BLaER1 (cell line): ENCODE measurements around the gene FHDC1.

Experiments used
- H3K27ac ChIP-seq: shearing (Covaris generic); formaldehyde crosslinking; 2 replicates; pipeline ENCODE4 v1.8.1; 2022
- H3K27me3 ChIP-seq: shearing (Covaris generic); formaldehyde crosslinking; 2 replicates; pipeline ENCODE4 v1.8.1; 2022
- H3K36me3 ChIP-seq: shearing (Covaris generic); formaldehyde crosslinking; 2 replicates; pipeline ENCODE4 v1.8.1; 2022
- H3K4me1 ChIP-seq: shearing (Covaris generic); formaldehyde crosslinking; 2 replicates; pipeline ENCODE4 v1.8.1; 2022
- H3K4me2 ChIP-seq: shearing (Covaris generic); formaldehyde crosslinking; 2 replicates; pipeline ENCODE4 v1.8.1; 2022
- H3K4me3 ChIP-seq: shearing (Covaris generic); formaldehyde crosslinking; 2 replicates; pipeline ENCODE4 v1.8.1; 2022
- H3K9ac ChIP-seq: shearing (Covaris generic); formaldehyde crosslinking; 2 replicates; pipeline ENCODE4 v1.8.1; 2022
- H3K9me3 ChIP-seq: shearing (Covaris generic); formaldehyde crosslinking; 2 replicates; pipeline ENCODE4 v1.8.1; 2022
- H4K20me1 ChIP-seq: shearing (Covaris generic); formaldehyde crosslinking; 2 replicates; pipeline ENCODE4 v1.8.1; 2022
- Cebpa-rat ChIP-seq: shearing (Covaris generic); IDR thresholded peaks from 2 replicates; pipeline ENCODE4 v1.8.1; 2022

The FHDC1 gene

GRCh38 chr4:153014460-153014859, 78.3 kb downstream of the FHDC1 start:
- Histone ChIP-seq H3K4me1 (peaks cover 7% of the 10 kb centered on the region), H4K20me1 (no peaks in the 10 kb centered on the region), H3K9me3 (peaks cover 32% of the 10 kb centered on the region), H3K9ac (no peak overlapping the region), H3K4me2 (no peak overlapping the region), H3K27ac (no peak overlapping the region), H3K4me3 (no peak overlapping the region), H3K36me3 (no peaks in the 10 kb centered on the region), H3K27me3 (no peaks in the 10 kb centered on the region)
- TF ChIP-seq Cebpa-rat = no peak

DNA sequence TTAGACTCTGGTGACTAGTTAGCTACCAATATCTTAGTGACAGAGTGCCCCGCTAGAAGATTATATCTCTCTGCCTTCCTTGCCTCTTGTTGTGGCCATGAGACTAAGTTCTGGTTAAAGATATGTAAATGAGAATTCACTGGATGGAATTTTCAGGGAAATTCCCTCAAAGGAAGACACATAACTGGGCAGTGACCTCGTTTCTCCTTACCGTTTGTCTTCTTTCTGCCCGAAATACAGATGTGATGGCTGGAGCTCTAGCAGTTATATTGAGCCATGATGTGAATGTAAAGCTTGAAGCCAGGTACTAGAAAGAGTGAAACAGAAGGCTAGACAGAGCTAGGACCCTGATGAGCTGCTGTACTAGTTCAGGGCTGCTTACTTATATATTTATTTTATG, 80.5 kb downstream of the FHDC1 start:
- no peaks in the 10 kb centered on the region for H3K36me3 ChIP-seq
- no peak for TF ChIP-seq Cebpa-rat

GRCh38 chr4:153018031-153018430, 81.9 kb downstream of the FHDC1 start:
- H3K9me3 ChIP-seq = peaks cover 17% of the 10 kb centered on the region
- no peaks in the 10 kb centered on the region for H3K36me3 ChIP-seq
- peaks cover 7% of the 10 kb centered on the region for H3K4me1 ChIP-seq
- no peak overlapping the region for H3K4me2 ChIP-seq
- no peak for TF ChIP-seq Cebpa-rat
- H4K20me1 ChIP-seq = no peaks in the 10 kb centered on the region
- H3K27me3 ChIP-seq = no peaks in the 10 kb centered on the region
- no peak overlapping the region for H3K4me3 ChIP-seq
- no peak overlapping the region for H3K27ac ChIP-seq
- no peak overlapping the region for H3K9ac ChIP-seq

More for the DNA sequence above, 80.5 kb downstream of the FHDC1 start:
- Histone ChIP-seq H3K27me3 (no peaks in the 10 kb centered on the region), H3K4me1 (peaks cover 7% of the 10 kb centered on the region), H3K9ac (no peak overlapping the region), H3K9me3 (peaks cover 17% of the 10 kb centered on the region), H3K4me3 (no peak overlapping the region), H4K20me1 (no peaks in the 10 kb centered on the region), H3K27ac (no peak overlapping the region), H3K4me2 (no peak overlapping the region)

DNA sequence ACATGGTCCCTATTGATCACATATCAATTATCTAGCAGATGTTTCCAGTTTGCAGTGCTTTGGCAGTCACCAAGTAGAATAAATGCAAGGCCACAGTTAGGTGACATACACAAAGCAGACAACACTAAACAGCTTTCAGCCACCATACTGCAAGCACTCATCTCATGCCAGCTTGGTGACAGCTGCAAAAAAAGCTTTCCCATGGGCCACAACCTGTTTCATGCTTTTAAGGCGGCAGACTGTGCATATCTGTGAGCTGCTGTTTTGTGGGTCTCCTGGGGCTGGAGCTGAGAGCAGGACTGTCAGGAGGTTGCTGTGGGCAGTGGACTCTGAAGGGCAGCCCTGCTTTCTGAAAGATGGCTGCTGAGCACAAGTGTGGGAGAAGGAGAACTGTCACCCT, 82.6 kb downstream of the FHDC1 start:
- Histone ChIP-seq H3K4me2 (no peak overlapping the region), H3K9ac (no peak overlapping the region), H4K20me1 (no peaks in the 10 kb centered on the region), H3K4me3 (no peak overlapping the region), H3K4me1 (peaks cover 3% of the 10 kb centered on the region), H3K27me3 (no peaks in the 10 kb centered on the region), H3K27ac (no peak overlapping the region), H3K9me3 (peaks cover 17% of the 10 kb centered on the region), H3K36me3 (no peaks in the 10 kb centered on the region)
- TF ChIP-seq Cebpa-rat = no peak

GRCh38 chr4:153019906-153020305, 83.8 kb downstream of the FHDC1 start:
- H3K4me2 ChIP-seq = no peak overlapping the region
- no peak for TF ChIP-seq Cebpa-rat

GRCh38 chr4:153020457-153020856, 84.3 kb downstream of the FHDC1 start:
- Histone ChIP-seq H4K20me1 (no peaks in the 10 kb centered on the region), H3K27me3 (no peaks in the 10 kb centered on the region), H3K9ac (no peak overlapping the region), H3K4me2 (no peak overlapping the region), H3K9me3 (peaks cover 17% of the 10 kb centered on the region), H3K4me1 (no peaks in the 10 kb centered on the region), H3K36me3 (no peaks in the 10 kb centered on the region), H3K4me3 (no peak overlapping the region), H3K27ac (no peak overlapping the region)
- no peak for TF ChIP-seq Cebpa-rat

More at GRCh38 chr4:153019906-153020305, 83.8 kb downstream of the FHDC1 start:
- no peaks in the 10 kb centered on the region for H4K20me1 ChIP-seq
- H3K27ac ChIP-seq = no peak overlapping the region
- H3K36me3 ChIP-seq = no peaks in the 10 kb centered on the region
- no peak overlapping the region for H3K4me3 ChIP-seq
- no peaks in the 10 kb centered on the region for H3K27me3 ChIP-seq
- H3K9me3 ChIP-seq = peaks cover 17% of the 10 kb centered on the region
- no peak overlapping the region for H3K9ac ChIP-seq
- no peaks in the 10 kb centered on the region for H3K4me1 ChIP-seq

GRCh38 chr4:153021276-153021675, 85.2 kb downstream of the FHDC1 start:
- H3K4me3 ChIP-seq = no peak overlapping the region
- no peak overlapping the region for H3K27ac ChIP-seq
- no peak overlapping the region for H3K9ac ChIP-seq
- H4K20me1 ChIP-seq = no peaks in the 10 kb centered on the region
- TF ChIP-seq Cebpa-rat = no peak
- H3K4me2 ChIP-seq = no peak overlapping the region
- H3K4me1 ChIP-seq = no peaks in the 10 kb centered on the region
- peaks cover 17% of the 10 kb centered on the region for H3K9me3 ChIP-seq
- no peaks in the 10 kb centered on the region for H3K27me3 ChIP-seq
- no peaks in the 10 kb centered on the region for H3K36me3 ChIP-seq

GRCh38 chr4:153022241-153022715, 86.2 kb downstream of the FHDC1 start:
- peaks cover 18% of the 10 kb centered on the region for H3K9me3 ChIP-seq
- H3K4me2 ChIP-seq = no peak overlapping the region
- no peaks in the 10 kb centered on the region for H4K20me1 ChIP-seq
- H3K27ac ChIP-seq = no peak overlapping the region
- H3K9ac ChIP-seq = no peak overlapping the region
- no peaks in the 10 kb centered on the region for H3K36me3 ChIP-seq
- no peak overlapping the region for H3K4me3 ChIP-seq
- no peak for TF ChIP-seq Cebpa-rat
- no peaks in the 10 kb centered on the region for H3K27me3 ChIP-seq
- H3K4me1 ChIP-seq = no peaks in the 10 kb centered on the region

GRCh38 chr4:153023139-153023538, 87.0 kb downstream of the FHDC1 start:
- Histone ChIP-seq H3K9me3 (peaks cover 18% of the 10 kb centered on the region), H3K4me3 (no peak overlapping the region)

GRCh38 chr4:153023692-153024394, 87.7 kb downstream of the FHDC1 start:
- Histone ChIP-seq H3K4me3 (no peak overlapping the region), H3K36me3 (no peaks in the 10 kb centered on the region), H3K9me3 (peaks cover 18% of the 10 kb centered on the region), H3K27me3 (no peaks in the 10 kb centered on the region), H3K9ac (no peak overlapping the region), H3K27ac (no peak overlapping the region), H3K4me2 (no peak overlapping the region), H4K20me1 (no peaks in the 10 kb centered on the region), H3K4me1 (no peaks in the 10 kb centered on the region)
- no peak for TF ChIP-seq Cebpa-rat

More at GRCh38 chr4:153023139-153023538, 87.0 kb downstream of the FHDC1 start:
- TF ChIP-seq Cebpa-rat = no peak
- no peaks in the 10 kb centered on the region for H3K4me1 ChIP-seq
- H4K20me1 ChIP-seq = no peaks in the 10 kb centered on the region
- no peak overlapping the region for H3K9ac ChIP-seq
- H3K27me3 ChIP-seq = no peaks in the 10 kb centered on the region
- H3K27ac ChIP-seq = no peak overlapping the region
- no peaks in the 10 kb centered on the region for H3K36me3 ChIP-seq
- H3K4me2 ChIP-seq = no peak overlapping the region
